Measurements from ENCODE around the gene ZBTB17. TPM values are rescaled to one million over a fixed set of nuclear protein-coding genes. Genes with fewer than 3 reads are reported as not detected.
"Not testable (repeated sequence)": the region's sequence is repeated elsewhere in the genome, so short reads cannot be mapped to it uniquely, and the experiment has no call there.

The ZBTB17 gene
- total RNA-seq, 1 experiment from 2014 or later = 32.0 TPM

- ATAC-seq = no peak
- H3K4me1 Mint-ChIP-seq = peaks cover 5% of the 10 kb centered on the region; the same call in 1 of the 2 replicates
- TF ChIP-seq ZNF532 (CRISPR knock-in tag; IDR thresholded peaks at IDR 0.05; ENCODE audit: borderline replicate concordance) (no peak), CBFB (CRISPR knock-in tag; IDR thresholded peaks at IDR 0.05; ENCODE audit: low read depth) (no peak), CDX4 (CRISPR knock-in tag; IDR thresholded peaks at IDR 0.05; ENCODE audit: borderline replicate concordance) (no peak), ZNF281 (CRISPR knock-in tag; IDR thresholded peaks at IDR 0.05) (no peak), USF1 (CRISPR knock-in tag; IDR thresholded peaks at IDR 0.05) (no peak), ZNF219 (CRISPR knock-in tag; IDR thresholded peaks at IDR 0.05; ENCODE audit: borderline replicate concordance) (no peak), CTCF (IDR thresholded peaks at IDR 0.05) (no peak)
- no peaks in the 10 kb centered on the region for H3K9me3 Mint-ChIP-seq
- no peak for DNase-seq (ENCODE audit: low spot score)
- H3K27ac Mint-ChIP-seq = no peak overlapping the region
- ChIA-PET POLR2A (no interaction called here), CTCF (no interaction called here)
- H3K27me3 Mint-ChIP-seq (ENCODE audit: low read depth) = no peaks in the 10 kb centered on the region
- no peak overlapping the region for H3K4me3 Mint-ChIP-seq
- peaks cover 59% of the 10 kb centered on the region for H3K36me3 Mint-ChIP-seq
Measured at GRCh38 chr1:15928971-15929965, 46.6 kb downstream of the ZBTB17 start.

GRCh38 chr1:15926448-15926847 lies 49.5 kb downstream of the ZBTB17 start:
- CTCF ChIA-PET = interaction anchor here (1.5 to 4.2 kb wide), 3 partner anchors 17 to 135 kb away, joined by 4 to 14 read pairs (median 14); no protein-coding TSS in a partner anchor
- H3K4me3 Mint-ChIP-seq; H3K27ac Mint-ChIP-seq; POLR2A ChIA-PET; DNase-seq (ENCODE audit: low spot score); ATAC-seq; H3K9me3 Mint-ChIP-seq; H3K4me1 Mint-ChIP-seq; H3K27me3 Mint-ChIP-seq (ENCODE audit: low read depth): not testable (repeated sequence)
- peaks cover 56% of the 10 kb centered on the region for H3K36me3 Mint-ChIP-seq

GRCh38 chr1:15923241-15923640 lies 52.7 kb downstream of the ZBTB17 start:
- peaks cover 47% of the 10 kb centered on the region for H3K36me3 Mint-ChIP-seq
- no peak overlapping the region for H3K4me3 Mint-ChIP-seq
- no peak for DNase-seq (ENCODE audit: low spot score)
- ChIA-PET CTCF (interaction anchor here (0.6 to 4.2 kb wide), 5 partner anchors 12 to 131 kb away, joined by 3 to 14 read pairs (median 4); no protein-coding TSS in a partner anchor), POLR2A (no interaction called here)
- TF ChIP-seq GRHL2 (CRISPR knock-in tag; IDR thresholded peaks at IDR 0.05; ENCODE audit: insufficient replicate concordance, severe bottlenecking) = no peak
- no peak for TF ChIP-seq NFYB (CRISPR knock-in tag; conservative IDR thresholded peaks at IDR 0.05; ENCODE audit: low read depth)
- no peak for TF ChIP-seq ARID4B (CRISPR knock-in tag; IDR thresholded peaks at IDR 0.05; ENCODE audit: borderline replicate concordance)
- no peak overlapping the region for H3K27ac Mint-ChIP-seq
- H3K27me3 Mint-ChIP-seq (ENCODE audit: low read depth) = no peaks in the 10 kb centered on the region
- no peak for ATAC-seq
- H3K4me1 Mint-ChIP-seq = peaks cover 9% of the 10 kb centered on the region; the same call in 1 of the 2 replicates
- H3K9me3 Mint-ChIP-seq = no peaks in the 10 kb centered on the region

All from WTC11 (cell line).